GM12891 (cell line): Measurements from ENCODE around the gene DARS1.
A peak's percentile ranks its signal among the peaks of the same experiment; 100 is the strongest.

Source experiments
- DNase-seq: peaks from one replicate; pipeline ENCODE4 v3.0.0; 2011; ENCODE audit warnings: low spot score; ENCODE audit not compliant: insufficient read length
- FAIRE-seq: peaks from 2 replicates; lab custom pipeline; 2011; peaks lifted over from hg19 to GRCh38; lab: Jason Lieb, UNC
- PAX5 ChIP-seq: IDR thresholded peaks from 2 replicates; pipeline ENCODE4 v1.6.1; 2011; ENCODE audit warnings: low read length, moderate library complexity, mild to moderate bottlenecking; ENCODE audit not compliant: insufficient read depth, severe bottlenecking
- POLR2A ChIP-seq: IDR thresholded peaks from 2 replicates; pipeline ENCODE4 v1.6.1; 2011; ENCODE audit warnings: low read depth, low read length, control low read depth
- POLR2AphosphoS5 ChIP-seq: IDR thresholded peaks from 2 replicates; pipeline ENCODE4 v1.6.1; 2011; ENCODE audit warnings: low read depth, low read length, control low read depth
- POU2F2 ChIP-seq: IDR thresholded peaks from 2 replicates; pipeline ENCODE4 v1.6.1; 2011; ENCODE audit warnings: low read depth, mild to moderate bottlenecking, control low read depth, low read length, moderate library complexity
- SPI1 ChIP-seq: IDR thresholded peaks from 2 replicates; pipeline ENCODE4 v1.6.1; 2011; ENCODE audit warnings: low read depth, low read length, control low read depth
- TAF1 ChIP-seq: IDR thresholded peaks from 2 replicates; pipeline ENCODE4 v1.6.1; 2011; ENCODE audit warnings: low read depth, low read length, control low read depth

DARS1 gene

DNA sequence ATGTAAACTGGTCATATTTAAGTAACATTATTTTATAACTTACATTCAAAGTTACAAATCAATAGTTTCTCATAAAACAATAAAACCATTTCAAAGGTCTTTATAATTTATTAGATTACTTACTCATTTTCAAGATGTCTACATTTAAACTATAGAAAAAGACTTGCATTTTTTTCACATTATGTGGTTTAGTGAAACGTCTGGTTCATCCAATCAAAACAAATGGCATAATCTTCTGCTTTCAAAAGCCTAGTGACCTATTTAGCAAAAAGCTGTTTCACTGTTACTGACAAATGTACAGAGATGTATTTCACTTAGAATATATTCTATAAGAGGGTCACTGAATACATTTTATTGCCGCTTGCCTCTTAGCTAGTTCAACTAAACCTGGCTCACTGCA lies 59.9 kb downstream of the DARS1 start:
- TF ChIP-seq PAX5 (no peak), POU2F2 (no peak), POLR2A (no peak), POLR2AphosphoS5 (no peak), TAF1 (no peak), SPI1 (no peak)
- no peak for DNase-seq
- no peak for FAIRE-seq

DNA sequence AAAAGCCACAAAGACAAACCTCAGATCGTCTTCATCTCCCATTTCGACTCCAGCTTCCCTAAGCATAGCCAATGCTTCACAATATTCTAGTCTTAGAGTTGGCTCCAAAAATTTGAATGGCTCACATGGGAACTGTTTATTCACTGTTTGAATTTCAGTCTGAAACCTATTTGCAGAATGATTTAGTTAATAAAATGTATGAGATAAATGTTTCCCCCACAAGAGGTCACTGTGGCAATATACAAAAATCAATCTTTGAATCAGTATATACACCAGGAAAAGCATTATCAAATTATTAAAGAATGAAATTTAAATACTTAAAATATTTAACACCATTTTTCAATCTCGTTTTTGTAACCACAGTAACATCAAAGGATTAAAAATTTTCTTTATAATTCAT lies 69.2 kb downstream of the DARS1 start:
- DNase-seq (no peak), FAIRE-seq (no peak)
- TF ChIP-seq TAF1 (no peak), POLR2A (no peak), PAX5 (no peak), POU2F2 (no peak), POLR2AphosphoS5 (no peak), SPI1 (no peak)

DNA sequence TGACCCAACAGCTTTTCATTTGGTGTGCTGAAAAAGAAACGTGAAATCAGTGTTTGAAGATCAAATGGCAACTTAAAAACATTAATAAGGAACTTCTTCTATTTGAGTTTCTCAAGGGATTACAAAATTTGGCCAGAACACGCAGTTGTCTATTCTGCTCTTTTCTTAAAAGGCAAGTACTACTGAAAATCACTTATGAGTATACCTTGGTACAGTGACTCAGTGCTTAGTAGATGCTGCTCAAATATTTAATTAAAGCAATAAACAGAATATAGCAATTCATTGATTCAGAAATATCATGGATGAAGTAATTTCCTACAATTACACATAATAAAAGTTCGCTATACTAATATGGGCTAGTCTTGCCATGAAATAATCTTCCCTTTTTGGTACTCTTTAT lies 70.9 kb downstream of the DARS1 start:
- TF ChIP-seq POLR2AphosphoS5 (no peak), PAX5 (no peak), POLR2A (no peak), SPI1 (no peak), POU2F2 (no peak), TAF1 (no peak)
- no peak for FAIRE-seq
- DNase-seq, result no peak

DNA sequence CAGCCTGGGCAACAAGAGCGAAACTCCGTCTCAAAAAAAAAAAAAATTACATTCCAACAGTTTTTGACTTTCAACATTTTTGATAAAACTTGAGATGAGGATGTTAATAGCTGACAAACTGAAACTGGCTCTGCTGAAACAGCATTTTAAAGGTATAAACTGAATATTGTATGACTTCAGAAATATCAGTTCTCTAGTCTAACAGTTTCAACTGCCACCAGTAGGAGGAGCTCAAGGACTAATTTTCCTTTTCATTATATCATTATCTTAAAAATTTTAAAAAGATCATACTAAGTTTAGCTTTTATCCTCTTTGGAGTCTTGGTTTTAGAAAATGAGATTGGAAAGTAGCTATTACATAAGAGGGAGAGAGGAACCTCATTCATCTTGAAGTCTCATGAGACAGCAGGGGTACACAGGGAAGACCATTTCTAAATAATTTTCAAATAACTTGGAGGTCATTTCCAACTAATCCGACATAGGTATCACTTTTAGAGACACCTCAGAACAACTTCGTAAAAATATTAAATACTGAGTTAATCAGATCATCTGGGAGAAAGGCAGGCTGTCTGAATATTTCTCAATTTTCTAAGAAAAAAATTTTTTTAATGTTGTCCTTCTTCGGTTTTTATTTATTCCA lies 71.6 kb downstream of the DARS1 start:
- DNase-seq (no peak), FAIRE-seq (no peak)
- no peak for TF ChIP-seq SPI1

DNA sequence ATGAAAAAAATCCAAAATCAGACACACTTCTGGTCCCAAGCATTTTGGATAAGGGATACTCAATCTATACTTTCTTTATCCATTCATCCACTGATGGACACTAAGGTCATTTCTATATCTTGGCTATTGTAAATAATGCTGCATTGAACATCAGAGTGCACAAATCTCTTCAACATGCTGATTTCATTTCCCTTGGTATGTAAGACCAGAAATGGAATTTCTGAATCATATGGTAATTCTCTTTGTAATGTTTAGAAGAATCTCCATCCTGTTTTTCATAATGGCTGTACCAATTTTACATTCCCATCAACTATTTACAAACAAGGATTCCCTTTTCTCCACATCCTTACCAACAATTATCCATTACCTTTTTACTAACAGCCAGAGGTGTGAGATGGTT lies 75.5 kb downstream of the DARS1 start:
- DNase-seq (no peak), FAIRE-seq (no peak)
- TF ChIP-seq TAF1, result no peak
- TF ChIP-seq PAX5, result no peak
- TF ChIP-seq POLR2A, result no peak
- no peak for TF ChIP-seq SPI1
- TF ChIP-seq POLR2AphosphoS5, result no peak
- TF ChIP-seq POU2F2, result no peak

DNA sequence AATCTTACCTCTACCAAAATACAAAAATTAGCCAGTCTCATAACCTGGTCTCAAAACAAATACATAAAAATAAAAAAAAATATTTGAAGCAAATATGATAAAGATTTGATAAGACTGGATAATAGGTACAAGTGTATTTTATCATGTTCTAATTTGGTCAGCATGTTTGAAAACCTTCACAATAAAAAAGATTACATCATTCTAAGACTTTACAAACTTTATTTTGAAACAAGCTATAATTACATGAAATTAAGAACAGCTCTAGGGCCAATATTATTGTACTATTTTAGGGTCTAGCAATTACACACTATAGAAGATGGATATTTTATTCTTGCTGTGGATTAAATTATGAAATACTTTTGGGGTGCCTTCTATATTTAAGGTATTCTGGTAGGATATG lies 79.7 kb downstream of the DARS1 start:
- DNase-seq (no peak), FAIRE-seq (no peak)
- TF ChIP-seq TAF1 (no peak), POLR2A (no peak), PAX5 (no peak), POLR2AphosphoS5 (no peak), POU2F2 (no peak), SPI1 (no peak)

DNA sequence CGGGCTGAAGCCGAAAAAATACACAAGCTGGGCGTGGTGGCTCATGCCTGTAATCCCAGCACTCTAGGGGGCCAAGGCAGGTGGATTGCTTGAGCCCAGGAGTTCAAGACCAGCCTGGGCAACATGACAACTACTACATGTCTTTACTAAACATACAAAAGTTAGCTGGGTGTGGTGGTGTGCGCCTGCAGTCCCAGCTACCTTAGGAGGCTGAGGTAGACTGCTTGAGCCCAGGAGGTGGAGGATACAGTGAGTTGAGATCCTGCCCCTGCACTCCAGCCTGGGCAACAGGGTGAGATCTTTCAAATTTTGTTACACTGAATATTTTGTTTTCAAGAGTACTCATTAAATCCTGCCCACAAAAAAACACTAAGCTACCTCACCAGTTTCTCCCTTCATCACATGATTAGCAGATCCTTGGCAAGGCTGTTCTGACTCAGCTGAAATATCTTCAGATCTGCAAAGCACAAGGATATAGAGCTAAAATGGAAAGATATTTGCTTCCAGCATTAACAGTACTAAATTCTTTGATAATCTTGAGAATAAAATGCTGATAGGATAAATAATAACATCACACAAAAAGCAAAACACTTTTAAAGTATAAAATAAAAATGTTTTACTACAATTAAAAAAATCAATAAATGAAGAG lies 81.0 kb downstream of the DARS1 start:
- DNase-seq (no peak), FAIRE-seq (peak; percentile 50)
- TF ChIP-seq TAF1, result no peak
- no peak for TF ChIP-seq POLR2AphosphoS5

DNA sequence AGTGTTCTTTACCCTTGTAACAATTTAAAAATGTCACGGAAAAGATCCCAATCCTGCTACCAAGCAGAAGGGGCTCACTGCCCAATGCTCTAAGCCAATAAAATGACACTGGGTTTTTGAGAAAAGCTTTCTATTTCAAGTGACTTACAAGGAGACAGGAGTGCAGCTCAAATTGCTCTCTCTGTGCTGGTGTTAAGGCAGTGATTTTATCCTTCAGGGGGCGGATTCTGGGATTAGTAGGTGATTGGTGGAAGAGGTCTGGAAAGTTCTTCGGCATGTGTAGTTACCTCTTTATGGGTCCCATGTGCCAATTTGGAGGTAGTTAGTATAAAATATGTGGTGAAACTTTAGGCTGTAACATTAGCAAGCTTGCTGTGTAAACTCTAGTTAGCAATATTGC lies 81.8 kb downstream of the DARS1 start:
- no peak for TF ChIP-seq PAX5
- TF ChIP-seq POLR2A, result no peak
- no peak for TF ChIP-seq POU2F2
- TF ChIP-seq TAF1, result no peak
- TF ChIP-seq POLR2AphosphoS5, result no peak
- TF ChIP-seq SPI1, result no peak
- DNase-seq, result no peak
- no peak for FAIRE-seq

DNA sequence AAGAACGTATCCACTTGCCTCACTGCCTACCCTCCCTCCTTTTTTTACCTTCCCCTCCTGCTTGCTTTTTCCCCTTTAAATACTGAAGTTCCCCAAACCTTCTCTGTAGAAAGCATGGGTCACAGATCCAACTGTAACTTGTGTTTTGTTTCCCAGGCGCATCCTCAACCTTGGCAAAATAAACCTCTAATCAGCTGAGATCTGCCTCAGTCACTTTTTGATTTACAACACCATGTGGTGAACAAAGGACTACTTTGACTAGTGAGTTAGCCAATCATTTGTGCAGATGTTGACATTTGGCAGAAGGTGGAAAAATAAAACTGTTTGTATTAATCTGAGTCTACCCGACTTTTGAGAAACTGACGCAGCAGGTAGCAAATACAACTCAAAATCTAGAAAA lies 85.9 kb downstream of the DARS1 start:
- TF ChIP-seq PAX5, result no peak
- no peak for TF ChIP-seq POLR2AphosphoS5
- TF ChIP-seq POLR2A, result no peak
- no peak for TF ChIP-seq POU2F2
- TF ChIP-seq SPI1, result no peak
- TF ChIP-seq TAF1, result no peak
- DNase-seq (no peak), FAIRE-seq (no peak)

DNA sequence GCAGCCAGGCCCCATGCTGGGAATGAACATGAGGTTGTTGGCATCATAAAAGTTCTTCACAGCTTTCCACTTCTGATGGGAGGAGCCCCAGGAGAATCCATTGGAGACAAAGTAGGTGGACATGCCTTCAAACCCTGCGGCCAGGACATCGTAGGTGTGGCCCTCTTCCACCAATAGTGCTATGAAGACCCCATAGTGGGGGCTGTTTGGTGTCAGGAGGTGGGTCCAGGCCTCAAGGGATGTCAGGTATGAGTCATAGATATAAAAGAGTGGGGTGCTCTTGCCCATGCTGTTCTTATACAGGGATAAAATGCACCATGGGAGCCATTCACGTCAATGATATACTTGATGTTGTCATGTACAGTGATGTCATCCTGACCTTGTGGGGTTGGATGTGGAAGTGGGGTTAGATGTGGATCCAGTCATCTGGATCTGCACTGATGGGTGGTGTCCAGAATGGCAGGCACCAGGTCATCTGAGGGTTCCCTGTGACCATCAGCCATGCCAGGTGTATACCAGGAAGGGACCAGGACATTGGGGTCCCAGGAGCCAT lies 87.1 kb downstream of the DARS1 start:
- TF ChIP-seq POLR2AphosphoS5 (no peak), TAF1 (no peak), PAX5 (no peak), POLR2A (no peak), SPI1 (no peak), POU2F2 (no peak)
- FAIRE-seq (no peak), DNase-seq (no peak)
